Ascending aorta (tissue), 2 donors: ENCODE data around the gene TECPR2. TPM values are rescaled to one million over a fixed set of nuclear protein-coding genes. Genes with fewer than 3 reads are reported as not detected.
"Not testable (repeated sequence)": the region's sequence is repeated elsewhere in the genome, so short reads cannot be mapped to it uniquely, and the experiment has no call there.

ENCODE experiments used
- DNase-seq, 2 donors: peaks; one replicate each; pipeline ENCODE4 v3.0.0-alpha.2; 2019; ENCODE audit warnings: low spot score in 2 of 2
- H3K27ac ChIP-seq, 2 donors: fragments of 200-600 bp; sonication (generic); one replicate each; pipeline ENCODE4 v1.5.1; 2016 to 2017; ENCODE audit warnings: mild to moderate bottlenecking in 1 of 2
- H3K27me3 ChIP-seq: fragments of 200-600 bp; sonication (generic); one replicate; pipeline ENCODE4 v1.5.1; 2017
- H3K36me3 ChIP-seq, 2 donors: fragments of 200-600 bp; sonication (generic); one replicate each; pipeline ENCODE4 v1.5.1; 2016
- H3K4me1 ChIP-seq, 2 donors: fragments of 200-600 bp; sonication (generic); one replicate each; pipeline ENCODE4 v1.5.1; 2016 to 2017; ENCODE audit warnings: mild to moderate bottlenecking in 1 of 2
- H3K4me3 ChIP-seq, 2 donors: fragments of 200-600 bp; sonication (generic); one replicate each; pipeline ENCODE4 v1.5.1; 2016 to 2017; ENCODE audit warnings: mild to moderate bottlenecking in 1 of 2
- H3K9me3 ChIP-seq, 2 donors: fragments of 200-600 bp; sonication (generic); one replicate each; pipeline ENCODE4 v1.5.1; 2016
- intact Hi-C: fragments of 100-400 bp; cut with DNase I; formaldehyde crosslinking; loops from one replicate; pipeline ENCODE4 v1.15.1; 2023
- total RNA-seq: library from RNA; depleted of rRNA; stranded (reverse); fragments of >200 nt; gene quantifications from one replicate; pipeline ENCODE4 v1.1.0, GENCODE V29; 2016
- TF ChIP-seq, protein P1 (sequence below), 3 experiments: fragments of 200-600 bp in 2 of 3; fragments of 450-650 bp in 1 of 3; sonication (generic) in 2 of 3; IDR thresholded peaks; one replicate each; pipeline ENCODE4 v1.5.1; 2016 to 2019; ENCODE audit warnings: antibody characterized with exemption in 3 of 3, mild to moderate bottlenecking in 1 of 3, moderate library complexity in 1 of 3

TECPR2 gene
- total RNA-seq, 1 donor from 2014 or later: 27.0 TPM

DNA sequence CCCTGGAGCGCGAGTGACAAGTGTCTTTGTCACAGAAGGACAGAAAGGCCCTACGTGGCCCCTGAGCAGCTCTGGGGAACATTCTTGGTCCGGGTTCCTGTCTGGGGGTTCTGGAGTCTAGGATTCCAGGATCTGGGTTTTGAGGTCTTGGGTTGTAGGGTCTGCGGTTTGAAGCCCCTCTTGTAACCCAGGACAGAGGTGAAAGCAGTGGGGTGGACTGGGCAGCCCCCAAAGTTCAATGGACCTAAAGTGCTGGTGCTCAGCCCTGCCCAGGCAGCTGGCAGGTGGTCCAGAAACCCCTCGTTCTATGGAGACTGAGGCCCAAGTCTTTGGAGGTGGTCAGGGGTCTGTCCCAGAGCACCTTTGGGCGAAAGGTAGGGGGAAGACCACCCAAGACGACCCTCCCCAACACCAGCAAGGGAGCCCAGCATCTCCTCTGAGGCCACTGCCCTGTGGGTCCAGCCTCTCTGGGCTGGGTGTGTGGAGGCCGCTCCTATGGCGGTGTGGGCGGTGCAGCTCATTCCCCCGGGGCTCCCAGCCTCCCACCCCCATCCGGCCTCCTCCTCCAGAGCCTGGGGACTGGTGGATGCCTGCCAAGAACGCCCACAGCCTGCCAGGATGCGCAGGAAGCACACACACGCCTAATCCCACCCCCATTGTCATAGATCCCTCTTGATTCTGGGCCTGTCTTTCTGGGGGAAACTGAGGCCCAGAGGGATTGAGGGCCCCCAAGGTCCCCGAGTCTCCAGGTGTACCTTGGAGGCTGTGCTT is 177.0 kb downstream of the TECPR2 start:
- Histone ChIP-seq H3K4me1 (no peaks in the 10 kb centered on the region), H3K27ac (no peak overlapping the region), H3K27me3 (peaks cover 9% of the 10 kb centered on the region), H3K36me3 (no peaks in the 10 kb centered on the region), H3K9me3 (no peaks in the 10 kb centered on the region), H3K4me3 (no peak overlapping the region)
- TF ChIP-seq, protein P1, sequence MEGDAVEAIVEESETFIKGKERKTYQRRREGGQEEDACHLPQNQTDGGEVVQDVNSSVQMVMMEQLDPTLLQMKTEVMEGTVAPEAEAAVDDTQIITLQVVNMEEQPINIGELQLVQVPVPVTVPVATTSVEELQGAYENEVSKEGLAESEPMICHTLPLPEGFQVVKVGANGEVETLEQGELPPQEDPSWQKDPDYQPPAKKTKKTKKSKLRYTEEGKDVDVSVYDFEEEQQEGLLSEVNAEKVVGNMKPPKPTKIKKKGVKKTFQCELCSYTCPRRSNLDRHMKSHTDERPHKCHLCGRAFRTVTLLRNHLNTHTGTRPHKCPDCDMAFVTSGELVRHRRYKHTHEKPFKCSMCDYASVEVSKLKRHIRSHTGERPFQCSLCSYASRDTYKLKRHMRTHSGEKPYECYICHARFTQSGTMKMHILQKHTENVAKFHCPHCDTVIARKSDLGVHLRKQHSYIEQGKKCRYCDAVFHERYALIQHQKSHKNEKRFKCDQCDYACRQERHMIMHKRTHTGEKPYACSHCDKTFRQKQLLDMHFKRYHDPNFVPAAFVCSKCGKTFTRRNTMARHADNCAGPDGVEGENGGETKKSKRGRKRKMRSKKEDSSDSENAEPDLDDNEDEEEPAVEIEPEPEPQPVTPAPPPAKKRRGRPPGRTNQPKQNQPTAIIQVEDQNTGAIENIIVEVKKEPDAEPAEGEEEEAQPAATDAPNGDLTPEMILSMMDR (IDR thresholded peaks at IDR 0.05): no peak
- intact Hi-C loops: no loop called here
- DNase-seq: no peak

DNA sequence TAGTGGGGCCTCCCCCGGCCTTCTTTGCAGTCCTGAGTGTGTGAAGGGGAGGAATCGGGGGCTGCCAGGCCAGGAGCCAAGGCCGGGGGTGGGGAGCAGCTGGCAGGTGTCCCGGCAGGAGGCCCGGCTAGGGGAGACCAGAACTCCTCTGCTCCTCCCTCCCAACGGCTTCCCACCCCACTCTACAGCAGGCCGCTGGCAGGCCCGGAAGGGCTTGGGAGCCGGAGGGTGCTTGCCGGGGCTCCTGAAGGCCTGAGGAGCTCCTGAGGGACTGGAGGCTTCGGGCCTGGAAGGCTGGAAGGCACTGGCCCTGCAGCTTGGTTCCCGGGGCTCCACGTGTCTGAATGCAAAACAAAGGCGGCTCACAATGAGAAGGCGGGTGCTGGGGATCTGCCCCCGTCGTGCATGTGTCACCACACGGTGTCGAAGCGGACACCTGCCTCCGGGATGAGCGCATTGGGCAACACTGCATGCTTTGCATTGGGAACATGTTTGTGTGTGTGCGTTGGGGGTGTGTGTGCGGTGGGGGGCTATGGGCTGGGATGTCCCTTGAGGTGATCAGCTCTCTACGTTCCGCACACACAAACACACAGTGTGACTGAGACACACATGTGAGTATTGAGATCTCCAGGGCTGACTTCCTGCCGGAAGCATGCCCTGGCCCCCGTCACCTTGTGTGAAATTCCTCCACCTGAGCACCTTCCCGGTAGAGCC is 177.7 kb downstream of the TECPR2 start:
- TF ChIP-seq, protein P1 (IDR thresholded peaks at IDR 0.05): no peak
- DNase-seq: no peak
- H3K9me3 ChIP-seq: no peaks in the 10 kb centered on the region
- peaks cover 16% of the 10 kb centered on the region for H3K27me3 ChIP-seq
- no peak overlapping the region for H3K27ac ChIP-seq
- no peaks in the 10 kb centered on the region for H3K4me1 ChIP-seq
- H3K4me3 ChIP-seq: no peak overlapping the region
- intact Hi-C loops: no loop called here
- H3K36me3 ChIP-seq: no peaks in the 10 kb centered on the region

DNA sequence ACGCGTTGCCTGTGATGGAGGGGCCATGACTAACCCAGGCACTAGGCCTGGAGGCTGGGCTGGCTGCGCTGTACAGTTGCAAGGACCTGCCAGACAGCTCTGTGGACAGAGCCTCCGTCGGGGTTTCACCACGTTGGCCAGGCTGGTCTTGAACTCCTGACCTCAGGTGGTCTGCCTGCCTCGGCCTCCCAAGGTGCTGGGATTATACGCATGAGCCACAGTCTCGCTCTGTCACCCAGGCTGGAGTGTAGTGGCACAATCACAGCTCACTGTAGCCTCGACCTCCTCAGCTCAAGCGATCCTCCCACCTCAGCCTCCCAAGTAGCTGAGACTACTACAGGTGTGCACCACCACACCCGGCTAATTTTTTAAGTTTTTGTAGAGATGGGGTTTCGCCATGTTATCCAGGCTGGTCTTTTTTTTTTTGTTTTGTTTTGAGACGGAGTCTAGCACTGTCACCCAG is 178.3 kb downstream of the TECPR2 start:
- H3K4me1 ChIP-seq, H3K9me3 ChIP-seq, intact Hi-C loops, DNase-seq, H3K27ac ChIP-seq, H3K4me3 ChIP-seq, H3K36me3 ChIP-seq: not testable (repeated sequence)
- peaks cover 20% of the 10 kb centered on the region for H3K27me3 ChIP-seq

DNA sequence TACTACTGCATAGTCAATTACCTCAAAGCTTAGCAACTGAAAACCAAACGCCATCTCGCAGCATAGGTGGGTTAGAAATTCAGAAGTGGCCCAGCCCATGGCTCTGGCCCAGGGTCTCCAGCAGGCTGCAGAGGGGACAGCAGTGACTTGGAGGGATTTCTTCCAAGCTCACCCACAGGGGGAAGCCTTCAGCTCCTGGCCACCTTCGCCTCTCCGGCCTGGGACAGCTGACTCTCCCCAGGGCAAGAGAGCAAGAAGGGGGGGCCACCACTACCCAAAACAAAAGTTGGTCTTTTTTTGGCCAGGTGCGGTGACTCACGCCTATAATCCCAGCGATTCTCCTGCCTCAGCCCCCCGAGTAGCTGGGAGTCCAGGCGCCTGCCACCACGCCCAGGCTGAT is 179.0 kb downstream of the TECPR2 start:
- intact Hi-C loops: no loop called here
- TF ChIP-seq, protein P1 (IDR thresholded peaks at IDR 0.05): no peak

DNA sequence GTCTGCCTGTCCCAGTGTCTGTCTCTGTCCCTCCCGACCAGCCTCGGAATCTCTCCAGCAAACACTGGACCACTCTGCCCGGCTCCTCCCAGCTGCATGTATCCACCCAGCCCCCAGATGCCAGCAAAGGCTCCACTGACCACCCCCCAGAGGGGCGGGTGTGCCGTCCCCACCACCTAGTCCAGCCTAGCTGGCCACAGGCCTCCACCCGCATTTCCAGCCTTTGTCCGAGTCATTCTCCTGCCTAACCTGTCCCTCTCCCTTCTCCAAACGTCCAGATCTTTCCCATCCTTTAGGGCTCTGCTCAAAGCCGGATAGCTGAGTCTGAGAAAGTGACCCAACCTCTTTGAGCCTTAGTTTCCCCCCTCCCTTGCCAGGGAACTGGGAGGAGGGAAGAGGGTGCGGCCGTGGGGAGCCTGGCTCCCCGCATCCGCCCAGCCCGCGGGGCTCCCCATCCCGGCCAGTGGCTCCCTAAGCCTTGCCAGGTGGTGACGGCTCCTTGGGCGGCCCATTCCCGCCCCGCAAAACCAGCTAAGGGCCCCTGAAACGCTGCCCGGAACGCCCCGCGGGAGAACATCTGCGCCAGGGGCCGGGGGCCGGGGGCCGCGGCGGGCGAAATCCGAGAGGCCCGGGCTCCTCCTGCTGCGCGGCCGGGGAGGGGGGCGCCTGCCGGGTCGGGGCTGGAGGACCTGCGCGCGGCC is 181.5 kb downstream of the TECPR2 start:
- Histone ChIP-seq H3K9me3 (no peaks in the 10 kb centered on the region), H3K27me3 (peaks cover 20% of the 10 kb centered on the region), H3K4me1 (no peaks in the 10 kb centered on the region), H3K27ac (no peak overlapping the region), H3K36me3 (no peaks in the 10 kb centered on the region), H3K4me3 (peak overlapping the region in 1 of 2 donors; percentile 43)
- intact Hi-C loops: no loop called here
- DNase-seq: no peak
- TF ChIP-seq, protein P1 (IDR thresholded peaks at IDR 0.05): no peak

More for the DNA sequence above, 179.0 kb downstream of the TECPR2 start:
- H3K27ac ChIP-seq: no peak overlapping the region
- no peaks in the 10 kb centered on the region for H3K4me1 ChIP-seq
- no peak for DNase-seq
- no peak overlapping the region for H3K4me3 ChIP-seq
- peaks cover 20% of the 10 kb centered on the region for H3K27me3 ChIP-seq
- H3K9me3 ChIP-seq: no peaks in the 10 kb centered on the region
- H3K36me3 ChIP-seq: no peaks in the 10 kb centered on the region
